Measurements from ENCODE around the gene GZF1.

The GZF1 gene

GRCh38 chr20:23390091-23390774, 28.3 kb downstream of the GZF1 start:
- H3K4me2 ChIP-seq (ENCODE audit: low read length) = no peak overlapping the region
- no peaks in the 10 kb centered on the region for H3K9me2 ChIP-seq (replicated peaks; ENCODE audit: control insufficient read depth, low read length)
- H3K27me3 ChIP-seq (ENCODE audit: control insufficient read depth, low read length) = no peaks in the 10 kb centered on the region
- no peak overlapping the region for H3K27ac ChIP-seq (ENCODE audit: low read depth, low read length)
- H3K36me3 ChIP-seq (ENCODE audit: control insufficient read depth, low read length) = peaks cover 61% of the 10 kb centered on the region
- H3F3A ChIP-seq (ENCODE audit: control insufficient read depth, insufficient read depth) = no peaks in the 10 kb centered on the region
- H3K4me3 ChIP-seq (ENCODE audit: low read length) = no peak overlapping the region
- no peaks in the 10 kb centered on the region for H3K9me3 ChIP-seq (ENCODE audit: control insufficient read depth, insufficient read depth, low read length)
- TF ChIP-seq EZH2phosphoT487 (IDR thresholded peaks at IDR 0.05; ENCODE audit: borderline replicate concordance, low read length) (no peak), CTCF (IDR thresholded peaks at IDR 0.05; ENCODE audit: low read depth, low read length, poor library complexity, severe bottlenecking) (no peak)
- peaks cover 33% of the 10 kb centered on the region for H3K4me1 ChIP-seq (ENCODE audit: control insufficient read depth, low read length)
- no peaks in the 10 kb centered on the region for H4K20me1 ChIP-seq (ENCODE audit: control insufficient read depth, insufficient read depth, low read depth, low read length)
- no peaks in the 10 kb centered on the region for H3K79me2 ChIP-seq (ENCODE audit: control insufficient read depth, low read length)

GRCh38 chr20:23391707-23392310, 29.8 kb downstream of the GZF1 start:
- H3K4me2 ChIP-seq (ENCODE audit: low read length) = peak overlapping the region; percentile 64
- peaks cover 62% of the 10 kb centered on the region for H3K36me3 ChIP-seq (ENCODE audit: control insufficient read depth, low read length)
- H3K79me2 ChIP-seq (ENCODE audit: control insufficient read depth, low read length) = no peaks in the 10 kb centered on the region
- no peaks in the 10 kb centered on the region for H3F3A ChIP-seq (ENCODE audit: control insufficient read depth, insufficient read depth)
- no peaks in the 10 kb centered on the region for H4K20me1 ChIP-seq (ENCODE audit: control insufficient read depth, insufficient read depth, low read depth, low read length)
- H3K9me2 ChIP-seq (replicated peaks; ENCODE audit: control insufficient read depth, low read length) = no peaks in the 10 kb centered on the region
- peak overlapping the region; percentile 50; the same call in 1 of the 2 replicates for H3K4me3 ChIP-seq (ENCODE audit: low read length)
- no peaks in the 10 kb centered on the region for H3K9me3 ChIP-seq (ENCODE audit: control insufficient read depth, insufficient read depth, low read length)
- H3K4me1 ChIP-seq (ENCODE audit: control insufficient read depth, low read length) = peaks cover 33% of the 10 kb centered on the region
- peak overlapping the region; percentile 22; the same call in 1 of the 2 replicates for H3K27ac ChIP-seq (ENCODE audit: low read depth, low read length)
- TF ChIP-seq EZH2phosphoT487 (IDR thresholded peaks at IDR 0.05; ENCODE audit: borderline replicate concordance, low read length) (no peak), CTCF (IDR thresholded peaks at IDR 0.05; ENCODE audit: low read depth, low read length, poor library complexity, severe bottlenecking) (no peak)
- no peaks in the 10 kb centered on the region for H3K27me3 ChIP-seq (ENCODE audit: control insufficient read depth, low read length)

DNA sequence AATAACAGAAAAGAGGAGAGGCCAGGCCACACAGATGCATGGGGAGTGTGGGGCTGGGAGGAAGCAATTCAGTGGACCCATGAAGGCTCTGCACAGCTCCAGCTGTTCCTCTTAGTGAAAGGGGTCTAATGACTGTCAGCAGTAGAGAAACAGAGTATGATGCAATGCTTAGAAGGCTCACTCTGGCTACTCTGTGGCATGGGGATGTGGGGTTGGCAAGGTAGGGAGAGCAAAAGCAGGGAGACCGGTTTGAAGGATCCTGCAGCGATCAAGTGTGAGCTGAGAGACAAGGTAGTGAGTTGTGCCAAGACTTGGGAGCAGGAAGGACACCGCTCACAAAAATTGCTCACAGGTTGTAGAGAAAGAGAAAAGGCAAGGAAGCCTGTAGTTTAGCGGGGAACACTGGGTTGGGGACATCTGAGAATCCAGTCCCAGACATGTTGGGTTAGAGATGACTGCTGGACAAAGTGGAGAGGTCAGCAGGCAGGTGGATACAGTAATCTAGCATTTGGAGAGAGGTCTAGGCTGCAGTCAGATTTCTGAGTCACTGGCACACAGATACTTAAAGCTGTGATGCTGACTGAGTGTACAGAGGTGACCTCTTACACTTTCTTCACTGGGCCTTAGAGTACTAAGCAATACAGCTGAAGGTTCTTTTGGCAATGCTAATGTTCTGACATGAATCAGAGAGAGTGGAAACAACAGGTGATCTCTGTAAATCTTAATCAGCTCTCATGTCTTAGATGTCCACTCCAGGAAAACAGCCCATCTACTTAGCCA, 32.2 kb downstream of the GZF1 start:
- H3K4me1 ChIP-seq (ENCODE audit: control insufficient read depth, low read length) = peaks cover 33% of the 10 kb centered on the region
- peaks cover 48% of the 10 kb centered on the region for H3K36me3 ChIP-seq (ENCODE audit: control insufficient read depth, low read length)

More for the DNA sequence above, 32.2 kb downstream of the GZF1 start:
- Histone ChIP-seq H3K79me2 (ENCODE audit: control insufficient read depth, low read length) (no peaks in the 10 kb centered on the region), H3K9me2 (replicated peaks; ENCODE audit: control insufficient read depth, low read length) (no peaks in the 10 kb centered on the region), H3K4me2 (ENCODE audit: low read length) (no peak overlapping the region), H3K9me3 (ENCODE audit: control insufficient read depth, insufficient read depth, low read length) (no peaks in the 10 kb centered on the region), H3K27me3 (ENCODE audit: control insufficient read depth, low read length) (no peaks in the 10 kb centered on the region), H3K4me3 (ENCODE audit: low read length) (no peak overlapping the region), H3K27ac (ENCODE audit: low read depth, low read length) (no peak overlapping the region), H4K20me1 (ENCODE audit: control insufficient read depth, insufficient read depth, low read depth, low read length) (no peaks in the 10 kb centered on the region), H3F3A (ENCODE audit: control insufficient read depth, insufficient read depth) (no peaks in the 10 kb centered on the region)
- TF ChIP-seq EZH2phosphoT487 (IDR thresholded peaks at IDR 0.05; ENCODE audit: borderline replicate concordance, low read length) = no peak
- no peak for TF ChIP-seq CTCF (IDR thresholded peaks at IDR 0.05; ENCODE audit: low read depth, low read length, poor library complexity, severe bottlenecking)

Measured in DOHH2 (cell line).